ENCODE results near the gene ELOB.
"Not testable (repeated sequence)": the region's sequence is repeated elsewhere in the genome, so short reads cannot be mapped to it uniquely, and the experiment has no call there.

ELOB gene

GRCh38 chr16:2745116-2745890 is 31.8 kb downstream of the ELOB start:
- DNase-seq, result no peak

GRCh38 chr16:2744711-2745110 is 32.4 kb downstream of the ELOB start:
- DNase-seq, result no peak

GRCh38 chr16:2743007-2743810 is 33.9 kb downstream of the ELOB start:
- DNase-seq, result no peak

GRCh38 chr16:2742323-2743006 is 34.6 kb downstream of the ELOB start:
- no peak for DNase-seq

GRCh38 chr16:2741168-2741567 is 35.9 kb downstream of the ELOB start:
- DNase-seq, result no peak

GRCh38 chr16:2740476-2740875 is 36.6 kb downstream of the ELOB start:
- DNase-seq, result no peak

GRCh38 chr16:2739625-2740430 is 37.3 kb downstream of the ELOB start:
- DNase-seq, result no peak

GRCh38 chr16:2738615-2739014 is 38.5 kb downstream of the ELOB start:
- no peak for DNase-seq

- no peak for DNase-seq
Observed at GRCh38 chr16:2737895-2738418, 39.1 kb downstream of the ELOB start.

- no peak for DNase-seq
Observed at GRCh38 chr16:2737238-2737605, 39.9 kb downstream of the ELOB start.

- no peak for DNase-seq
Observed at GRCh38 chr16:2736476-2737237, 40.4 kb downstream of the ELOB start.

GRCh38 chr16:2734844-2735515 is 42.1 kb downstream of the ELOB start:
- DNase-seq, result no peak

- DNase-seq, result no peak
Observed at GRCh38 chr16:2728034-2728433, 49.0 kb downstream of the ELOB start.

- no peak for DNase-seq
Observed at GRCh38 chr16:2726923-2727322, 50.2 kb downstream of the ELOB start.

- no peak for DNase-seq
Observed at GRCh38 chr16:2724816-2725348, 52.2 kb downstream of the ELOB start.

GRCh38 chr16:2724088-2724676 is 52.9 kb downstream of the ELOB start:
- no peak for DNase-seq

GRCh38 chr16:2721634-2722173 is 55.4 kb downstream of the ELOB start:
- DNase-seq, result not testable (repeated sequence)

Measured in stimulated activated CD8-positive, alpha-beta memory T cell treated with anti-CD3 and anti-CD28 coated beads, Interleukin-4, amount 100 ng/mL, for 48 hours (primary cell).